ENCODE results near the gene ZNF547.
A peak's percentile ranks its signal among the peaks of the same experiment; 100 is the strongest.

ZNF547 gene

GRCh38 chr19:57377498-57378146, 14.3 kb downstream of the ZNF547 start:
- no peaks in the 10 kb centered on the region for H3K4me1 ChIP-seq (ENCODE audit: control insufficient read depth, insufficient read depth, low read length)
- H3K36me3 ChIP-seq (ENCODE audit: control insufficient read depth, insufficient read depth, low read length): peaks cover 13% of the 10 kb centered on the region
- no peak overlapping the region for H3K4me3 ChIP-seq (ENCODE audit: low read length)
- H3K9ac ChIP-seq (ENCODE audit: low read length): no peak overlapping the region
- H3K9me3 ChIP-seq (ENCODE audit: control insufficient read depth, low read length): peaks cover 12% of the 10 kb centered on the region
- H3K27me3 ChIP-seq (ENCODE audit: control insufficient read depth, insufficient read depth, low read length): no peaks in the 10 kb centered on the region

- H3K4me3 ChIP-seq (ENCODE audit: low read length): no peak overlapping the region
- no peak overlapping the region for H3K9ac ChIP-seq (ENCODE audit: low read length)
- H3K4me1 ChIP-seq (ENCODE audit: control insufficient read depth, insufficient read depth, low read length): no peaks in the 10 kb centered on the region
- no peaks in the 10 kb centered on the region for H3K27me3 ChIP-seq (ENCODE audit: control insufficient read depth, insufficient read depth, low read length)
- peaks cover 12% of the 10 kb centered on the region for H3K9me3 ChIP-seq (ENCODE audit: control insufficient read depth, low read length)
- H3K36me3 ChIP-seq (ENCODE audit: control insufficient read depth, insufficient read depth, low read length): peaks cover 13% of the 10 kb centered on the region
These were observed 17.6 kb downstream of the ZNF547 start for GRCh38 chr19:57380923-57381322.

GRCh38 chr19:57382806-57383488, 19.6 kb downstream of the ZNF547 start:
- Histone ChIP-seq H3K4me1 (ENCODE audit: control insufficient read depth, insufficient read depth, low read length) (no peaks in the 10 kb centered on the region), H3K27me3 (ENCODE audit: control insufficient read depth, insufficient read depth, low read length) (no peaks in the 10 kb centered on the region), H3K36me3 (ENCODE audit: control insufficient read depth, insufficient read depth, low read length) (no peaks in the 10 kb centered on the region), H3K4me3 (ENCODE audit: low read length) (no peak overlapping the region), H3K9ac (ENCODE audit: low read length) (no peak overlapping the region), H3K9me3 (ENCODE audit: control insufficient read depth, low read length) (peaks cover 2% of the 10 kb centered on the region)

GRCh38 chr19:57389194-57389729, 25.9 kb downstream of the ZNF547 start:
- Histone ChIP-seq H3K36me3 (ENCODE audit: control insufficient read depth, insufficient read depth, low read length) (no peaks in the 10 kb centered on the region), H3K4me3 (ENCODE audit: low read length) (peak overlapping the region; percentile 61), H3K27me3 (ENCODE audit: control insufficient read depth, insufficient read depth, low read length) (no peaks in the 10 kb centered on the region), H3K4me1 (ENCODE audit: control insufficient read depth, insufficient read depth, low read length) (peaks cover 9% of the 10 kb centered on the region), H3K9me3 (ENCODE audit: control insufficient read depth, low read length) (no peaks in the 10 kb centered on the region), H3K9ac (ENCODE audit: low read length) (peak overlapping the region; percentile 88)

GRCh38 chr19:57389730-57390598, 26.6 kb downstream of the ZNF547 start, which contains the start of gene ZNF548:
Gene ZNF548, plus strand, starts transcription at chr19:57389854. Its CDS starts 246 bp downstream, at chr19:57390100.
- H3K9me3 ChIP-seq (ENCODE audit: control insufficient read depth, low read length): no peaks in the 10 kb centered on the region

GRCh38 chr19:57395710-57396109, 32.4 kb downstream of the ZNF547 start:
- Histone ChIP-seq H3K9me3 (ENCODE audit: control insufficient read depth, low read length) (peaks cover 6% of the 10 kb centered on the region), H3K36me3 (ENCODE audit: control insufficient read depth, insufficient read depth, low read length) (peaks cover 7% of the 10 kb centered on the region), H3K27me3 (ENCODE audit: control insufficient read depth, insufficient read depth, low read length) (no peaks in the 10 kb centered on the region), H3K4me1 (ENCODE audit: control insufficient read depth, insufficient read depth, low read length) (peaks cover 2% of the 10 kb centered on the region), H3K9ac (ENCODE audit: low read length) (no peak overlapping the region), H3K4me3 (ENCODE audit: low read length) (no peak overlapping the region)

More at GRCh38 chr19:57389730-57390598, 26.6 kb downstream of the ZNF547 start, which contains the start of gene ZNF548:
- Histone ChIP-seq H3K4me3 (ENCODE audit: low read length) (peak within 1 kb of the TSS; percentile 61), H3K27me3 (ENCODE audit: control insufficient read depth, insufficient read depth, low read length) (no peaks in the 10 kb centered on the region), H3K36me3 (ENCODE audit: control insufficient read depth, insufficient read depth, low read length) (no peaks in the 10 kb centered on the region), H3K9ac (ENCODE audit: low read length) (peak within 1 kb of the TSS; percentile 88), H3K4me1 (ENCODE audit: control insufficient read depth, insufficient read depth, low read length) (peaks cover 9% of the 10 kb centered on the region)

- Histone ChIP-seq H3K36me3 (ENCODE audit: control insufficient read depth, insufficient read depth, low read length) (peaks cover 12% of the 10 kb centered on the region), H3K9me3 (ENCODE audit: control insufficient read depth, low read length) (peaks cover 6% of the 10 kb centered on the region), H3K4me1 (ENCODE audit: control insufficient read depth, insufficient read depth, low read length) (no peaks in the 10 kb centered on the region), H3K9ac (ENCODE audit: low read length) (no peak overlapping the region), H3K27me3 (ENCODE audit: control insufficient read depth, insufficient read depth, low read length) (no peaks in the 10 kb centered on the region), H3K4me3 (ENCODE audit: low read length) (no peak overlapping the region)
These were observed 35.5 kb downstream of the ZNF547 start for GRCh38 chr19:57398868-57399267.

- H3K4me3 ChIP-seq (ENCODE audit: low read length): no peak overlapping the region
- no peaks in the 10 kb centered on the region for H3K4me1 ChIP-seq (ENCODE audit: control insufficient read depth, insufficient read depth, low read length)
- peaks cover under 1% of the 10 kb centered on the region for H3K9me3 ChIP-seq (ENCODE audit: control insufficient read depth, low read length)
- H3K36me3 ChIP-seq (ENCODE audit: control insufficient read depth, insufficient read depth, low read length): peaks cover 10% of the 10 kb centered on the region
- H3K27me3 ChIP-seq (ENCODE audit: control insufficient read depth, insufficient read depth, low read length): no peaks in the 10 kb centered on the region
- H3K9ac ChIP-seq (ENCODE audit: low read length): no peak overlapping the region
These were observed 40.6 kb downstream of the ZNF547 start for GRCh38 chr19:57403737-57404563.

GRCh38 chr19:57406516-57407123, 43.3 kb downstream of the ZNF547 start:
- no peaks in the 10 kb centered on the region for H3K27me3 ChIP-seq (ENCODE audit: control insufficient read depth, insufficient read depth, low read length)
- no peak overlapping the region for H3K4me3 ChIP-seq (ENCODE audit: low read length)
- H3K4me1 ChIP-seq (ENCODE audit: control insufficient read depth, insufficient read depth, low read length): peaks cover under 1% of the 10 kb centered on the region
- no peak overlapping the region for H3K9ac ChIP-seq (ENCODE audit: low read length)
- H3K9me3 ChIP-seq (ENCODE audit: control insufficient read depth, low read length): no peaks in the 10 kb centered on the region
- H3K36me3 ChIP-seq (ENCODE audit: control insufficient read depth, insufficient read depth, low read length): peaks cover 5% of the 10 kb centered on the region

GRCh38 chr19:57410877-57411671, 47.7 kb downstream of the ZNF547 start, which contains the start of gene ZNF17:
Gene ZNF17, plus strand, starts transcription at chr19:57411161. Its CDS starts 2,455 bp downstream, at chr19:57413616.
- H3K27me3 ChIP-seq (ENCODE audit: control insufficient read depth, insufficient read depth, low read length): no peaks in the 10 kb centered on the region
- H3K4me1 ChIP-seq (ENCODE audit: control insufficient read depth, insufficient read depth, low read length): peaks cover 6% of the 10 kb centered on the region
- H3K9me3 ChIP-seq (ENCODE audit: control insufficient read depth, low read length): no peaks in the 10 kb centered on the region
- peak within 1 kb of the TSS; percentile 80 for H3K9ac ChIP-seq (ENCODE audit: low read length)
- no peaks in the 10 kb centered on the region for H3K36me3 ChIP-seq (ENCODE audit: control insufficient read depth, insufficient read depth, low read length)
- peak within 1 kb of the TSS; percentile 95 for H3K4me3 ChIP-seq (ENCODE audit: low read length)
